H9 (cell line): Measurements from ENCODE around the gene ATP5IF1. TPM values are rescaled to one million over a fixed set of nuclear protein-coding genes. Genes with fewer than 3 reads are reported as not detected.

Source experiments
- DNase-seq: peaks from one replicate; pipeline ENCODE4 v3.0.0-alpha.2; 2017
- H2AFZ ChIP-seq: one replicate; pipeline ENCODE4 v1.6.1; 2013; ENCODE audit warnings: mild to moderate bottlenecking, low read length, control low read depth, moderate library complexity
- H2AK5ac ChIP-seq: 2 replicates; pipeline ENCODE4 v1.6.1; 2013; ENCODE audit warnings: low read length, control low read depth, mixed read lengths; ENCODE audit not compliant: insufficient read length
- H2BK120ac ChIP-seq: one replicate; pipeline ENCODE4 v1.6.1; 2013; ENCODE audit warnings: low read depth, mild to moderate bottlenecking, low read length, control low read depth, inconsistent platforms; ENCODE audit not compliant: poor library complexity, severe bottlenecking
- H2BK12ac ChIP-seq: 2 replicates; pipeline ENCODE4 v1.6.1; 2013; ENCODE audit warnings: low read length, control low read depth, mixed read lengths, low read depth; ENCODE audit not compliant: insufficient read length
- H2BK15ac ChIP-seq: 2 replicates; pipeline ENCODE4 v1.6.1; 2013; ENCODE audit warnings: low read depth, low read length, control low read depth
- H2BK20ac ChIP-seq: one replicate; pipeline ENCODE4 v1.6.1; 2013; ENCODE audit warnings: low read depth, mild to moderate bottlenecking, low read length, control low read depth, inconsistent platforms; ENCODE audit not compliant: poor library complexity, severe bottlenecking
- H2BK5ac ChIP-seq: 2 replicates; pipeline ENCODE4 v1.6.1; 2013; ENCODE audit warnings: low read length, control low read depth, mixed read lengths; ENCODE audit not compliant: insufficient read length
- H3K14ac ChIP-seq: 2 replicates; pipeline ENCODE4 v1.6.1; 2013; ENCODE audit warnings: low read length, control low read depth; ENCODE audit not compliant: insufficient read depth
- H3K18ac ChIP-seq: 2 replicates; pipeline ENCODE4 v1.6.1; 2013; ENCODE audit warnings: low read depth, mild to moderate bottlenecking, mixed read lengths, low read length, control low read depth; ENCODE audit not compliant: insufficient read length
- H3K23ac ChIP-seq: 2 replicates; pipeline ENCODE4 v1.6.1; 2013; ENCODE audit warnings: low read length, control low read depth, mixed read lengths, low read depth; ENCODE audit not compliant: insufficient read length
- H3K23me2 ChIP-seq: 2 replicates; pipeline ENCODE4 v1.6.1; 2013; ENCODE audit warnings: low read depth, mild to moderate bottlenecking, mixed read lengths, low read length, control low read depth; ENCODE audit not compliant: insufficient read length, poor library complexity, severe bottlenecking
- H3K27ac ChIP-seq: 2 replicates; pipeline ENCODE4 v1.5.1; 2013; ENCODE audit warnings: low read length, control low read depth, mixed read lengths, low read depth; ENCODE audit not compliant: insufficient read length
- H3K27me3 ChIP-seq: 2 replicates; pipeline ENCODE4 v1.6.1; 2013; ENCODE audit warnings: low read length, control low read depth, inconsistent platforms; ENCODE audit not compliant: insufficient read depth
- H3K4ac ChIP-seq: 2 replicates; pipeline ENCODE4 v1.6.1; 2013; ENCODE audit warnings: low read depth, mild to moderate bottlenecking, control low read depth, inconsistent platforms, low read length, moderate library complexity
- H3K4me1 ChIP-seq: 2 replicates; pipeline ENCODE4 v1.6.1; 2013; ENCODE audit warnings: low read length, control low read depth, inconsistent platforms; ENCODE audit not compliant: insufficient read depth
- H3K4me2 ChIP-seq: 2 replicates; pipeline ENCODE4 v1.6.1; 2013; ENCODE audit warnings: low read length, control low read depth, mixed read lengths; ENCODE audit not compliant: insufficient read length, insufficient read depth
- H3K56ac ChIP-seq: 2 replicates; pipeline ENCODE4 v1.6.1; 2013; ENCODE audit warnings: low read depth, mild to moderate bottlenecking, mixed read lengths, low read length, control low read depth; ENCODE audit not compliant: insufficient read length
- H3K79me1 ChIP-seq: 2 replicates; pipeline ENCODE4 v1.6.1; 2013; ENCODE audit warnings: low read depth, mild to moderate bottlenecking, moderate library complexity, low read length, control low read depth, inconsistent platforms; ENCODE audit not compliant: insufficient read depth, poor library complexity, severe bottlenecking
- H3K79me2 ChIP-seq: 2 replicates; pipeline ENCODE4 v1.6.1; 2013; ENCODE audit warnings: low read length, control low read depth, inconsistent platforms; ENCODE audit not compliant: insufficient read depth
- H3K9ac ChIP-seq: 2 replicates; pipeline ENCODE4 v1.6.1; 2013; ENCODE audit warnings: low read length, control low read depth, mixed read lengths; ENCODE audit not compliant: insufficient read length; ENCODE audit errors: extremely low read depth
- H3K9me3 ChIP-seq: one replicate; pipeline ENCODE4 v1.6.1; 2013; ENCODE audit warnings: low read depth, low read length, inconsistent platforms; ENCODE audit not compliant: control insufficient read depth
- H3T11ph ChIP-seq: one replicate; pipeline ENCODE4 v1.6.1; 2013; ENCODE audit warnings: mild to moderate bottlenecking, low read length, control low read depth, inconsistent platforms
- H4K20me1 ChIP-seq: one replicate; pipeline ENCODE4 v1.6.1; 2013; ENCODE audit not compliant: control insufficient read depth, insufficient read length, insufficient read depth
- H4K5ac ChIP-seq: 2 replicates; pipeline ENCODE4 v1.6.1; 2013; ENCODE audit warnings: low read depth, mild to moderate bottlenecking, mixed read lengths, low read length, control low read depth; ENCODE audit not compliant: insufficient read length
- H4K8ac ChIP-seq: replicated peaks from 2 replicates; pipeline ENCODE4 v1.6.1; 2013; ENCODE audit warnings: low read length, control low read depth, mixed read lengths, low read depth; ENCODE audit not compliant: insufficient read length
- H4K91ac ChIP-seq: 2 replicates; pipeline ENCODE4 v1.6.1; 2013; ENCODE audit warnings: low read depth, mild to moderate bottlenecking, moderate library complexity, mixed read lengths, low read length, control low read depth; ENCODE audit not compliant: insufficient read length
- H3K27ac Mint-ChIP-seq, 3 experiments: 2 replicates in 2 of 3; 3 replicates in 1 of 3; pipeline ENCODE4 v1.8.0; 2020 to 2021; ENCODE audit warnings: mixed read lengths in 3 of 3, mild to moderate bottlenecking in 1 of 3, moderate library complexity in 1 of 3
- H3K27me3 Mint-ChIP-seq: 2 replicates; pipeline ENCODE4 v1.8.0; 2021; ENCODE audit warnings: low read depth, mild to moderate bottlenecking, moderate library complexity, mixed read lengths
- H3K36me3 Mint-ChIP-seq, 3 experiments: 2 replicates in 2 of 3; 3 replicates in 1 of 3; pipeline ENCODE4 v1.8.0; 2020 to 2021; ENCODE audit warnings: low read depth in 3 of 3, mixed read lengths in 3 of 3; ENCODE audit not compliant: insufficient read depth in 1 of 3
- H3K4me1 Mint-ChIP-seq, 2 experiments: 2 replicates each; pipeline ENCODE4 v1.8.0; 2020; ENCODE audit warnings: mixed read lengths in 2 of 2
- H3K4me3 Mint-ChIP-seq, 2 experiments: 2 replicates in 1 of 2; 3 replicates in 1 of 2; pipeline ENCODE4 v1.8.0; 2020 to 2021; ENCODE audit warnings: mild to moderate bottlenecking in 2 of 2, mixed read lengths in 2 of 2, moderate library complexity in 1 of 2
- H3K9me3 Mint-ChIP-seq, 2 experiments: 2 replicates in 1 of 2; 3 replicates in 1 of 2; pipeline ENCODE4 v1.8.0; 2020; ENCODE audit warnings: mild to moderate bottlenecking in 2 of 2, mixed read lengths in 2 of 2, moderate library complexity in 1 of 2
- whole genome bisulfite sequencing: extraction: QIAGEN DNeasy Blood & Tissue Kit; methylation state at CpG from one replicate; pipeline ENCODE4 v1.1.7; 2013; ENCODE audit warnings: missing lambda C conversion rate, low lambda C conversion rate, mixed read lengths; ENCODE audit not compliant: insufficient read length; ENCODE audit errors: extremely low coverage; 5-methylcytosine and 5-hydroxymethylcytosine counted together
- total RNA-seq: library from RNA; stranded (reverse); gene quantifications from 2 replicates; pipeline ENCODE4 v1.2.1, GENCODE V29; 2021
- TF ChIP-seq, protein P1 (sequence below): fragments of 200-600 bp; sonication (generic); conservative IDR thresholded peaks from 3 replicates; pipeline ENCODE4 v1.8.0; 2021; ENCODE audit warnings: antibody characterized with exemption, mild to moderate bottlenecking

ATP5IF1 gene
- total RNA-seq, 1 experiment from 2014 or later: 257 TPM

DNA sequence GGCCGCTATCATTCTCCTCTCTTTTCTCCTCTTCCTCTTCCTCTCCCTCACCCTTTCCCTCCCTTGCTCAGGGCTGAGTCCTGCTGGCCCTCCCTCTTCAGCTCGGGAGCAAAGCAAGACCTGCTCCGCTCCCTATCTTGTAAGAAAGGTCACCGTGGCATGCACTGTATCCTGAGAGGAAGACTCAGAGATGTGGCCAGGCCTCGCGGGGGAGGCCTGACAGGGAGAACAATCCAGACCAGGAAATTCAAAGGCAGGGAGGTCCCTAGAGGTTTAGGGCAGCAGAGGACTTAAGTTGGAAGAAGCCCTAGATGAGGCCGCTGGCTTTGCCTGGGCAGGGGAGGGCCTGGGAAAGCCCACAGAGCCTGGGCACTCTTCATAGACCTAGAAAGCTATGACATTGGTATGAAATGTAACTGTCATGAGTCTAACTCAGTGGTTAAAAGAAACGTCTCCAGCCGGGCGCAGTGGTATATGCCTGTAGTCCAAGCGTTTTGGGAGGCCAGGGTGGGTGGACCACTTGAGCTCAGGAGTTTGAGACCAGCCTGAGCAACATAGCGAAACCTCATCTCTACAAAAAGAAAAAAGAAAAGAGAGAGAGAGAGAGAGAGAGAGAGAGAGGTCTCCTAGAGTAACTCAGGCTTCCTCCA is 44.8 kb upstream of the ATP5IF1 start:
- Histone ChIP-seq H3K14ac (no peak overlapping the region), H3K4ac (no peak overlapping the region), H4K5ac (no peak overlapping the region), H2BK5ac (no peak overlapping the region), H3K56ac (no peak overlapping the region), H2BK15ac (no peak overlapping the region), H3K23me2 (no peaks in the 10 kb centered on the region), H3K79me1 (no peaks in the 10 kb centered on the region), H2BK20ac (no peak overlapping the region), H3K9me3 (no peaks in the 10 kb centered on the region), H2AK5ac (no peak overlapping the region), H3K79me2 (no peaks in the 10 kb centered on the region), H3K18ac (no peak overlapping the region), H2BK12ac (no peak overlapping the region), H3K9ac (no peak overlapping the region), H3K4me1 (no peaks in the 10 kb centered on the region; the same call in 1 of the 2 replicates), H4K8ac (no peak overlapping the region), H3T11ph (no peak overlapping the region), H3K27me3 (no peaks in the 10 kb centered on the region), H4K20me1 (no peaks in the 10 kb centered on the region), H3K23ac (no peak overlapping the region), H2AFZ (no peak overlapping the region), H3K4me2 (no peak overlapping the region), H3K27ac (no peak overlapping the region), H4K91ac (no peak overlapping the region), H2BK120ac (no peak overlapping the region)
- TF ChIP-seq, protein P1, sequence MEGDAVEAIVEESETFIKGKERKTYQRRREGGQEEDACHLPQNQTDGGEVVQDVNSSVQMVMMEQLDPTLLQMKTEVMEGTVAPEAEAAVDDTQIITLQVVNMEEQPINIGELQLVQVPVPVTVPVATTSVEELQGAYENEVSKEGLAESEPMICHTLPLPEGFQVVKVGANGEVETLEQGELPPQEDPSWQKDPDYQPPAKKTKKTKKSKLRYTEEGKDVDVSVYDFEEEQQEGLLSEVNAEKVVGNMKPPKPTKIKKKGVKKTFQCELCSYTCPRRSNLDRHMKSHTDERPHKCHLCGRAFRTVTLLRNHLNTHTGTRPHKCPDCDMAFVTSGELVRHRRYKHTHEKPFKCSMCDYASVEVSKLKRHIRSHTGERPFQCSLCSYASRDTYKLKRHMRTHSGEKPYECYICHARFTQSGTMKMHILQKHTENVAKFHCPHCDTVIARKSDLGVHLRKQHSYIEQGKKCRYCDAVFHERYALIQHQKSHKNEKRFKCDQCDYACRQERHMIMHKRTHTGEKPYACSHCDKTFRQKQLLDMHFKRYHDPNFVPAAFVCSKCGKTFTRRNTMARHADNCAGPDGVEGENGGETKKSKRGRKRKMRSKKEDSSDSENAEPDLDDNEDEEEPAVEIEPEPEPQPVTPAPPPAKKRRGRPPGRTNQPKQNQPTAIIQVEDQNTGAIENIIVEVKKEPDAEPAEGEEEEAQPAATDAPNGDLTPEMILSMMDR: no peak
- H3K4me1 Mint-ChIP-seq: peaks cover 21 to 24% of the 10 kb centered on the region in 2 experiments
- DNase-seq: no peak
- no peak overlapping the region for H3K4me3 Mint-ChIP-seq
- no peaks in the 10 kb centered on the region for H3K9me3 Mint-ChIP-seq
- no peaks in the 10 kb centered on the region for H3K27me3 Mint-ChIP-seq
- WGBS: no CpG with 5 or more reads among the region's 12 CpGs
- peak overlapping the region in 2 of 3 experiments; percentile 35 to 92; a peak in 4 of 7 replicates for H3K27ac Mint-ChIP-seq
- H3K36me3 Mint-ChIP-seq: no peaks in the 10 kb centered on the region
